ENCODE measurements around the gene SINHCAF. TPM values are rescaled to one million over a fixed set of nuclear protein-coding genes. Genes with fewer than 3 reads are reported as not detected.

The SINHCAF gene
- total and polyA plus RNA-seq, 9 of the 15 experiments (the other 6 are each of a cell fraction or from before 2014, with no cell fraction given): 73.2 to 185 (median 110) TPM

DNA sequence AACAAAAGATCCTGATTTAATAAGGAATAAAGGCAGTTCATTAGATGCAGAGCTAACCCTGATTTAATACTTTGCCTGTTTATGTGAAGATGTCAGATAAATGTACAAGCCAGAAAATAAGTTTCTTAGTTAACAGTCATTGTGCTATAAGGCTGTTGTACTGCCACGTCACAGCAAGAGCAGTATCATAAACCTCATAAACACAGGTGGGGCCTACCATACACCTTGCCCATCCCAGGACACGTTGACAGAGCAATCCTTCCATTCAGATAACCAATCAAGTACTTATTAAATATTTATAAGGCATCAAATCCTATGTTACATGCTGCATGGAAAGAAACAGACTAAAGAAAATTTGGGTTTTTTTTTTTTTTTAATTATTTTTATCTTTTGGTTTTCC lies 36.5 kb downstream of the SINHCAF start (continued):
- TF ChIP-seq TOE1 (IDR thresholded peaks at IDR 0.05; ENCODE audit: borderline replicate concordance) (no peak), TOE1 (CRISPR knock-in tag; IDR thresholded peaks at IDR 0.05; ENCODE audit: borderline replicate concordance, low read depth) (no peak), DMBX1 (CRISPR knock-in tag; IDR thresholded peaks at IDR 0.05; ENCODE audit: borderline replicate concordance) (no peak), CCNT2 (IDR thresholded peaks at IDR 0.05; ENCODE audit: borderline replicate concordance, extremely low read depth, insufficient read length, low read depth, low read length) (no peak), ARID3B (CRISPR knock-in tag; IDR thresholded peaks at IDR 0.05; ENCODE audit: borderline replicate concordance) (no peak), L3MBTL2 (IDR thresholded peaks at IDR 0.05) (no peak), HIVEP1 (CRISPR knock-in tag; IDR thresholded peaks at IDR 0.05) (no peak)

DNA sequence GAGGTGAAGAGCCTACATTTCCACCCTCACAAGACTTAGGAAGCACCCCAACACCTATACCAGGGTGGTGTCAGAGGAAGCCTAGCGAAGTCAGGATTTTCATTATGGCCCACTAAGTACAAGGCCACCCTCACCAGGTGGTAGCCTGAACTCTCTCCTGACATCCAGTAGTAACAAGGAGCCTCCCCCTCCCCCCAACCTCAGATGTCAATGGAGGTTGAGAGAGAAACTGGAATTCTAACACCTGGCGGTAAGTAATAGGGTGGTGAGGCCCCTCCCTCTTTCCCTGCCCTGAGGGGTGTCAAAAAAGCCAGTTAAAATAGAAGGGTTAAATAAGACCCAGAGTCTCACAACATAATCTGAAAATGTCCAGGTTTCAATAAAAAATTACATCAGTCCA lies 37.6 kb downstream of the SINHCAF start:
- Histone ChIP-seq H3K9ac (ENCODE audit: insufficient read depth in 1 of 2, low read depth in 2 of 2, low read length in 2 of 2) (no peak overlapping the region), H3K9me3 (replicated peaks; ENCODE audit: control insufficient read depth, insufficient read depth, low read depth, low read length) (no peaks in the 10 kb centered on the region), H3K79me2 (ENCODE audit: control insufficient read depth, insufficient read depth, low read length) (peaks cover 33% of the 10 kb centered on the region), H2AFZ (ENCODE audit: low read depth, low read length) (no peak overlapping the region), H3K4me1 (replicated peaks in 1 of 2; ENCODE audit: control insufficient read depth in 2 of 2, insufficient read depth in 2 of 2, low read length in 2 of 2) (no peaks in the 10 kb centered on the region), H3K4me2 (ENCODE audit: insufficient read depth, low read length) (no peak overlapping the region), H4K20me1 (replicated peaks; ENCODE audit: control insufficient read depth, insufficient read depth, low read length) (no peaks in the 10 kb centered on the region), H3K27ac (ENCODE audit: extremely low read depth, low read depth, low read length) (no peak overlapping the region), H3K36me3 (ENCODE audit: control insufficient read depth, insufficient read depth, low read length) (peaks cover 91% of the 10 kb centered on the region), H3K9me1 (ENCODE audit: control insufficient read depth, insufficient read depth, low read length) (no peaks in the 10 kb centered on the region), H3K27me3 (ENCODE audit: control insufficient read depth in 2 of 2, insufficient read depth in 2 of 2, low read length in 2 of 2) (no peaks in the 10 kb centered on the region), H3K4me3 (no peak overlapping the region)
- TF ChIP-seq ELK1 (CRISPR knock-in tag; IDR thresholded peaks at IDR 0.05): no peak
- no peak for TF ChIP-seq HDAC1 (IDR thresholded peaks at IDR 0.05)
- no peak for TF ChIP-seq ZNF586 (CRISPR knock-in tag; conservative IDR thresholded peaks at IDR 0.05)
- no peak for TF ChIP-seq HNRNPUL1 (IDR thresholded peaks at IDR 0.05; ENCODE audit: low read length)
- TF ChIP-seq ZNF3 (CRISPR knock-in tag; IDR thresholded peaks at IDR 0.05): no peak
- WGBS (ENCODE audit: insufficient coverage, low coverage, missing lambda C conversion rate): 100% methylated on average over 2 of the region's 2 CpGs
- DNase-seq (ENCODE audit: extremely low read depth in 1 of 4, low spot score in 3 of 4) (no peak), ATAC-seq (no peak), FAIRE-seq (no peak)
- no TSS peak for BruUV-seq (replicated peaks)
- ChIA-PET POLR2A (no interaction called here), CTCF (ENCODE audit: low intra/inter-chr PET ratio) (no interaction called here)
- intact Hi-C loops (cut with micrococcal nuclease): no loop called here
- in situ Hi-C loops (cut with MboI): no loop called here

Measured in K562 (cell line).